Loucy (cell line): ENCODE data around the gene MBD3L1.

ENCODE experiments used
- H2AFZ ChIP-seq: fragments of 200-600 bp; sonication (generic); 2 replicates; pipeline ENCODE4 v1.6.0; 2016; ENCODE audit warnings: antibody characterized with exemption, mild to moderate bottlenecking, low read length, moderate library complexity
- H3F3A ChIP-seq: fragments of 200-600 bp; 2 replicates; pipeline ENCODE4 v1.6.0; 2016; ENCODE audit warnings: antibody characterized with exemption, low read depth, mild to moderate bottlenecking
- H3K27me3 ChIP-seq: fragments of 200-600 bp; sonication (generic); 2 replicates; pipeline ENCODE4 v1.6.1; 2014; ENCODE audit warnings: low read length, mild to moderate bottlenecking; ENCODE audit not compliant: insufficient read depth, poor library complexity, severe bottlenecking
- H3K36me3 ChIP-seq: fragments of 200-600 bp; sonication (generic); 2 replicates; pipeline ENCODE4 v1.6.1; 2016; ENCODE audit warnings: low read length; ENCODE audit not compliant: insufficient read depth
- H3K4me1 ChIP-seq: fragments of 200-600 bp; sonication (generic); 2 replicates; pipeline ENCODE4 v1.5.1; 2014; ENCODE audit warnings: low read length, mild to moderate bottlenecking; ENCODE audit not compliant: insufficient read depth, poor library complexity, severe bottlenecking
- H3K4me2 ChIP-seq: fragments of 200-600 bp; sonication (generic); 2 replicates; pipeline ENCODE4 v1.6.0; 2014; ENCODE audit warnings: antibody characterized with exemption, low read length, low read depth, mild to moderate bottlenecking; ENCODE audit not compliant: poor library complexity, severe bottlenecking
- H3K4me3 ChIP-seq: fragments of 200-600 bp; sonication (generic); 2 replicates; pipeline ENCODE4 v1.5.1; 2014; ENCODE audit warnings: low read length, mild to moderate bottlenecking, mixed read lengths; ENCODE audit not compliant: poor library complexity, severe bottlenecking
- H3K79me2 ChIP-seq: fragments of 200-600 bp; sonication (generic); 2 replicates; pipeline ENCODE4 v1.6.1; 2014; ENCODE audit warnings: low read length; ENCODE audit not compliant: insufficient read depth
- H3K9ac ChIP-seq: fragments of 200-600 bp; sonication (generic); 2 replicates; pipeline ENCODE4 v1.6.0; 2014; ENCODE audit warnings: mild to moderate bottlenecking, low read depth, low read length, moderate library complexity; ENCODE audit not compliant: poor library complexity, severe bottlenecking
- H3K9me2 ChIP-seq: fragments of 200-600 bp; sonication (generic); replicated peaks from 2 replicates; pipeline ENCODE4 v1.6.1; 2016; ENCODE audit warnings: low read depth, low read length, mixed read lengths
- H3K9me3 ChIP-seq: fragments of 200-600 bp; sonication (generic); 2 replicates; pipeline ENCODE4 v1.6.1; 2014; ENCODE audit warnings: mild to moderate bottlenecking, antibody characterized with exemption, low read length, low read depth; ENCODE audit not compliant: insufficient read depth
- H4K20me1 ChIP-seq: fragments of 200-600 bp; sonication (generic); 2 replicates; pipeline ENCODE4 v1.6.0; 2014; ENCODE audit warnings: antibody characterized with exemption, low read length, mild to moderate bottlenecking; ENCODE audit not compliant: insufficient read depth, poor library complexity, severe bottlenecking
- CTCF ChIP-seq: fragments of 200-600 bp; sonication (generic); conservative IDR thresholded peaks from 2 replicates; pipeline ENCODE4 v1.5.1; 2014; ENCODE audit warnings: mild to moderate bottlenecking, antibody characterized with exemption, low read length
- EZH2phosphoT487 ChIP-seq: fragments of 200-600 bp; IDR thresholded peaks from 2 replicates; pipeline ENCODE4 v1.6.1; 2018; ENCODE audit warnings: antibody characterized with exemption, mild to moderate bottlenecking, moderate library complexity, borderline replicate concordance

The MBD3L1 gene

GRCh38 chr19:8820234-8820633, 11.9 kb upstream of the MBD3L1 start:
- Histone ChIP-seq H3K4me2 (no peak overlapping the region), H3K9me3 (peaks cover 17% of the 10 kb centered on the region; the same call in 1 of the 2 replicates)

GRCh38 chr19:8821748-8822241, 10.4 kb upstream of the MBD3L1 start:
- no peak for TF ChIP-seq EZH2phosphoT487
- TF ChIP-seq CTCF = no peak
- H2AFZ ChIP-seq = no peak overlapping the region
- no peaks in the 10 kb centered on the region for H3K27me3 ChIP-seq
- no peaks in the 10 kb centered on the region for H3F3A ChIP-seq
- H3K36me3 ChIP-seq = peaks cover 31% of the 10 kb centered on the region; the same call in 1 of the 2 replicates
- H3K9ac ChIP-seq = no peak overlapping the region
- H3K79me2 ChIP-seq = no peaks in the 10 kb centered on the region
- no peak overlapping the region for H3K4me3 ChIP-seq
- H3K4me2 ChIP-seq = no peak overlapping the region
- no peaks in the 10 kb centered on the region for H3K4me1 ChIP-seq
- no peaks in the 10 kb centered on the region for H3K9me2 ChIP-seq
- no peaks in the 10 kb centered on the region for H4K20me1 ChIP-seq
- H3K9me3 ChIP-seq = 0 out of 2 replicates have a peak, but pooled peaks cover 3% of the 10 kb centered on the region

More at GRCh38 chr19:8820234-8820633, 11.9 kb upstream of the MBD3L1 start:
- Histone ChIP-seq H3F3A (no peaks in the 10 kb centered on the region), H3K4me3 (no peak overlapping the region), H4K20me1 (no peaks in the 10 kb centered on the region), H3K36me3 (peaks cover 45% of the 10 kb centered on the region; the same call in 1 of the 2 replicates), H3K27me3 (no peaks in the 10 kb centered on the region), H3K4me1 (no peaks in the 10 kb centered on the region), H3K9me2 (no peaks in the 10 kb centered on the region), H3K9ac (no peak overlapping the region), H3K79me2 (no peaks in the 10 kb centered on the region), H2AFZ (no peak overlapping the region)
- TF ChIP-seq CTCF (no peak), EZH2phosphoT487 (no peak)

GRCh38 chr19:8826371-8826770, 5.8 kb upstream of the MBD3L1 start:
- H3K36me3 ChIP-seq = peaks cover 12% of the 10 kb centered on the region; the same call in 1 of the 2 replicates
- no peak overlapping the region for H3K9ac ChIP-seq
- H3K9me2 ChIP-seq = no peaks in the 10 kb centered on the region
- H3F3A ChIP-seq = no peaks in the 10 kb centered on the region
- H4K20me1 ChIP-seq = no peaks in the 10 kb centered on the region
- H3K4me1 ChIP-seq = peaks cover 9% of the 10 kb centered on the region
- H2AFZ ChIP-seq = no peak overlapping the region
- H3K79me2 ChIP-seq = no peaks in the 10 kb centered on the region
- H3K4me3 ChIP-seq = no peak overlapping the region
- TF ChIP-seq EZH2phosphoT487 (no peak), CTCF (no peak)
- no peak overlapping the region for H3K4me2 ChIP-seq
- no peaks in the 10 kb centered on the region for H3K27me3 ChIP-seq
- no peaks in the 10 kb centered on the region for H3K9me3 ChIP-seq
